Upper lobe of left lung (tissue), 6 donors: Measurements from ENCODE around the gene NUP153. TPM values are rescaled to one million over a fixed set of nuclear protein-coding genes. Genes with fewer than 3 reads are reported as not detected.
A peak's percentile ranks its signal among the peaks of the same experiment; 100 is the strongest.

ENCODE experiments used
- ATAC-seq, 2 donors: fragments of 200-7000 bp; cut with Tn5 transposase; one replicate each; pipeline ENCODE4 v1.9.1; 2022; ENCODE audit warnings: mild to moderate bottlenecking in 2 of 2, moderate library complexity in 2 of 2; ENCODE audit not compliant: low FRiP score in 2 of 2
- DNase-seq, 2 donors: peaks; one replicate each; pipeline ENCODE4 v3.0.0-alpha.2; 2019 to 2020
- H3K27ac ChIP-seq, 4 donors: fragments of 200-600 bp; sonication (generic); one replicate each; pipeline ENCODE4 v1.5.1; 2016 to 2019
- H3K27me3 ChIP-seq, 4 donors: fragments of 200-600 bp; sonication (generic); one replicate each; pipeline ENCODE4 v1.5.1; 2017 to 2019
- H3K36me3 ChIP-seq, 4 donors: fragments of 200-600 bp; sonication (generic); one replicate each; pipeline ENCODE4 v1.5.1; 2016 to 2019
- H3K4me1 ChIP-seq, 4 donors: fragments of 200-600 bp; sonication (generic); one replicate each; pipeline ENCODE4 v1.5.1; 2018 to 2019
- H3K4me3 ChIP-seq, 4 donors: fragments of 200-600 bp; sonication (generic); one replicate each; pipeline ENCODE4 v1.5.1; 2017 to 2019; ENCODE audit warnings: mild to moderate bottlenecking in 2 of 4, moderate library complexity in 1 of 4
- H3K9me3 ChIP-seq, 4 donors: fragments of 200-600 bp; sonication (generic); one replicate each; pipeline ENCODE4 v1.5.1; 2018 to 2019
- EP300 ChIP-seq, 4 donors: sonication (generic); formaldehyde crosslinking; IDR thresholded peaks; one replicate each; pipeline ENCODE4 v1.5.1; 2017; ENCODE audit warnings: antibody characterized with exemption in 4 of 4, control low read depth in 2 of 4
- POLR2A ChIP-seq, 4 donors: fragments of 450-650 bp; IDR thresholded peaks; one replicate each; pipeline ENCODE4 v1.5.1; 2016 to 2017; ENCODE audit warnings: antibody characterized with exemption in 4 of 4, mild to moderate bottlenecking in 2 of 4
- POLR2AphosphoS5 ChIP-seq, 2 donors: sonication (generic); formaldehyde crosslinking; IDR thresholded peaks; one replicate each; pipeline ENCODE4 v1.5.1; 2017; ENCODE audit warnings: antibody characterized with exemption in 2 of 2
- WGBS, 2 donors: methylation state at CpG; one replicate each; pipeline ENCODE4 v1.1.5; 2017 to 2018; 5-methylcytosine and 5-hydroxymethylcytosine counted together
- total RNA-seq, 6 donors: library from RNA; depleted of rRNA in 4 of 6; stranded (reverse); fragments of >200 nt in 4 of 6; gene quantifications; one replicate each; pipeline versions ENCODE4 v1.1.0 to v1.2.1, GENCODE V29; 2016 to 2021
- TF ChIP-seq, protein P1 (sequence below), 6 experiments: fragments of 450-650 bp in 4 of 6; fragments of 200-600 bp in 2 of 6; sonication (generic) in 2 of 6; IDR thresholded peaks; one replicate each; pipeline ENCODE4 v1.5.1; 2016 to 2019; ENCODE audit warnings: antibody characterized with exemption in 6 of 6
- donor health status: DM: no; HTN: no; CAD: no; lungs with moderate emphysema.
- donor health status: DM: no; HTN: yes; CAD: no; lungs with severe emphysema.

The NUP153 gene
- total RNA-seq, 6 donors from 2014 or later = 16.9 to 43.8 (median 29.0) TPM

DNA sequence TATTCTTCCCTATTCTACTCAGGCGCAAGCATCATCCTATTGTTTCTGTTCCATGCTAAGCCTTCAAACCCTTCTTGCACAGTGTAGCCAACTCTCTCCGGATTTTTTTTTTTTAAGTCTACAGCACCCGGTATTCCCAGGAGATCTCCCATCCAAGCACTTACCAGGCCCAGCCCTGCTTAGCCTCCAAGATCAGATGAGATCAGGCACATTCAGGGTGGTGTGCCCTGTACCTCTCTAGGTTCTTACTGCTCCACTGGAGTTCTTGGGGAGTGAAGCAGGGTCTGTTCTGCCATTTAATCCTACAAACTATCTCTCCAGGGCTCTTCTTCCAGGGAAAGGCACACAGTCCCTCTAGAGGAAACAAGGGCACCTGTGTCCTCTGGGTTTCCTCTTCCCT lies 14.9 kb upstream of the NUP153 start:
- no peak overlapping the region for H3K27ac ChIP-seq

DNA sequence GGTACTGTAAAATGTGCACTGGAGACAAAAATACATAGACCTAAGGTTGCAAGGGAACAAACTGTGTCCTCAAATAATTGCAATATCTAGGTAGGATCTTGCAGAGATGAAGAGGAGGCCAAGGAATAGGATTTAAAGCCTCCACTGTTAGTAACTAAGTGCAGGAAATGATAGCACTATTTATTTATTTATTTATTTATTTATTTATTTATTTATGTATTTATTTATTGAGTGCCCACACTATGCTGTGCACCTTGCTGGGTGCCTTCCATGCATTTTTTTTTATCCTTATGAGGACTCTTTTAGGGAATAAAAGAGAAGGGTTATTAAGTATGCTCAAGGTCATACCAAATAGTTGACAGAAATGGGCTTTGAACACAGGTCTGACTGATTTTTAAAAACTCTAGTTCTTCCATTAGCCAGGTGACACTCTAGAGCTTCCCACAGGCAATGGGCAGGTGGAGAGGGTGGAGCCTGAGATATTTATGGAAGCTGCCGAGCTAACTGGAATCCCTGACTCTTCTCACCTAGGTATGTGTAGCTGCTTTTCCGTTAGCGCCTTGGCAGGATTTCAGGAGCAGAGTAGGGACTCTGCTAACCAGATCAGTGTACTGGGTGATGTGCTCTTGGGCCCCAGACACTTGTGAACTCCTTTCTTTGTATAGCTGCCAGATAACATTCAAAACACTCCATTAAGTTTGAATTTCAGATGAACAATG lies 12.8 kb upstream of the NUP153 start:
- Histone ChIP-seq H3K4me1 (peaks cover 0 to 5% (median 0%) of the 10 kb centered on the region in 4 donors), H3K27ac (no peak overlapping the region), H3K27me3 (no peaks in the 10 kb centered on the region), H3K4me3 (no peak overlapping the region), H3K36me3 (no peaks in the 10 kb centered on the region), H3K9me3 (no peaks in the 10 kb centered on the region)
- WGBS, 2 donors = 59 to 62% methylated on average over 3 of the region's 3 CpGs
- no peak for TF ChIP-seq POLR2A (IDR thresholded peaks at IDR 0.05)
- TF ChIP-seq, protein P1, sequence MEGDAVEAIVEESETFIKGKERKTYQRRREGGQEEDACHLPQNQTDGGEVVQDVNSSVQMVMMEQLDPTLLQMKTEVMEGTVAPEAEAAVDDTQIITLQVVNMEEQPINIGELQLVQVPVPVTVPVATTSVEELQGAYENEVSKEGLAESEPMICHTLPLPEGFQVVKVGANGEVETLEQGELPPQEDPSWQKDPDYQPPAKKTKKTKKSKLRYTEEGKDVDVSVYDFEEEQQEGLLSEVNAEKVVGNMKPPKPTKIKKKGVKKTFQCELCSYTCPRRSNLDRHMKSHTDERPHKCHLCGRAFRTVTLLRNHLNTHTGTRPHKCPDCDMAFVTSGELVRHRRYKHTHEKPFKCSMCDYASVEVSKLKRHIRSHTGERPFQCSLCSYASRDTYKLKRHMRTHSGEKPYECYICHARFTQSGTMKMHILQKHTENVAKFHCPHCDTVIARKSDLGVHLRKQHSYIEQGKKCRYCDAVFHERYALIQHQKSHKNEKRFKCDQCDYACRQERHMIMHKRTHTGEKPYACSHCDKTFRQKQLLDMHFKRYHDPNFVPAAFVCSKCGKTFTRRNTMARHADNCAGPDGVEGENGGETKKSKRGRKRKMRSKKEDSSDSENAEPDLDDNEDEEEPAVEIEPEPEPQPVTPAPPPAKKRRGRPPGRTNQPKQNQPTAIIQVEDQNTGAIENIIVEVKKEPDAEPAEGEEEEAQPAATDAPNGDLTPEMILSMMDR (IDR thresholded peaks at IDR 0.05) = no peak
- ATAC-seq (no peak), DNase-seq (no peak)

More for the DNA sequence above, 14.9 kb upstream of the NUP153 start:
- H3K9me3 ChIP-seq = no peaks in the 10 kb centered on the region
- H3K27me3 ChIP-seq = no peaks in the 10 kb centered on the region
- TF ChIP-seq, protein P1 (IDR thresholded peaks at IDR 0.05) = no peak
- TF ChIP-seq EP300 (IDR thresholded peaks at IDR 0.05) (no peak), POLR2A (IDR thresholded peaks at IDR 0.05) (no peak), POLR2AphosphoS5 (IDR thresholded peaks at IDR 0.05) (no peak)
- H3K36me3 ChIP-seq = no peaks in the 10 kb centered on the region
- 65 to 75% methylated on average over 3 of the region's 3 CpGs for WGBS, 2 donors
- ATAC-seq = no peak
- H3K4me3 ChIP-seq = no peak overlapping the region
- no peaks in the 10 kb centered on the region for H3K4me1 ChIP-seq
- no peak for DNase-seq

DNA sequence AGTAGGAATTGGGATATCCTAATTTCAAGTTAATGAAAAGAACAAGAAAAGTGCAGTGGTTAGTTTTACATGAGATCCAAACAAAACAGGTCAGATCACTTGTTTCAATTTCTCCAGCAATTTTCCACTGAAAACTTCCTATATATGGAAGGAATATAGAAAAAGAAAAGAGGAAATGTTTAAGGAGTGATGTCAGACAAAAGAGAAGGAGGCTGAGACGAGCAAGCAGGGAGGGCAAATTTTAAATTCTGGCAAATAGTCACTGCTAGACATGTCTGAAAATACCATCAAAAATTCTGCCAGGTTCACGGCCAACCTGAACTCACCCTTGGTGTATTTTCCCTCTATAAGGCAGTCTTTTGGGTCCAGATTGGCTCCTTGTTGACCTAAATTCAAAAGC lies 9.5 kb upstream of the NUP153 start:
- no peak for ATAC-seq
- WGBS, 2 donors = 50 to 54% methylated on average over 2 of the region's 2 CpGs

DNA sequence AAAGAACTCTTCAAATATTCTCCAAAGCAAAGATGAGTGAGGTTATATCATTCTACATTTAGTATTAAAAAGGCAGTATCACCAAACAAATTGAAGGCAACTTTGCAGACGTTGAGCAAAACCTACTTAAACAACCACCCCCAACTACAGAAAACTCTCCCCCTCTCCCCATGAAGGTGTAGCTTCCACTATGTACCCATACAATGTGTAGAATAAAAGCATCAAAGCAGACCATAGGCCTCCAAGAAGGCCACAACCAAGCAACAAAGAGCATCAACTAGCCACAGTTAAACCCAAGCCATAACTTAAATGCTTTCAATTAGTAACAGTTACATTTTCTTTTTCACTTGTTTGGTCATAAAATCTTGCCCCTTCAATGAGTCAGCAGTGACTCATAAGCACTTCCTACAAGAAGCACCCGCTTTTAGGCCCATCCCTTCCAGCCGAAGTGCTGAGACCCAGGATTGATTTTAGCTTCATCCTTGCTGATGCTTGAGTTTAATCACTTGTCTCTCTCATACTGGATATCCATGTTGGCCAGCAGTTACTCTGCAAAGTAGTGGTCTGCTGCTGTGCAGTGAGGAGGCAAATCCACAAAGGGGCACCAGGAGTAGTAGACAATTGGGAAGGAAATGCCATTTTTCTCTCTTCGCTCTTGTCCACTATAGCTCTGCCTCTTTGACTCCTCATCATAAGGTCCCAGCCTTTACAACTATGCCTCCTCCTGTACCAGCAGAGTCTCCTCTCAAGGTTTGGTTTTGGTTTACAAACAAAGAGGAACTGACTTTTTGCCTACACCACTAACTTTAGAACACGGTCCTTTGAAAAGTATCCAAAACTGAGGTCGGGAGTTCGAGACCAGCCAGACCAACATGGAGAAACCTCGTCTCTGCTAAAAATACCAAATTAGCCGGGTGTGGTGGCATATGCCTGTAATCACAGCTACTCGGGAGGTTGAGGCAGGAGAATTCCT lies 8.4 kb upstream of the NUP153 start:
- Histone ChIP-seq H3K27me3 (no peaks in the 10 kb centered on the region), H3K9me3 (no peaks in the 10 kb centered on the region), H3K27ac (no peak overlapping the region), H3K36me3 (no peaks in the 10 kb centered on the region), H3K4me3 (no peak overlapping the region), H3K4me1 (peaks cover 0 to 5% (median 0%) of the 10 kb centered on the region in 4 donors)
- TF ChIP-seq EP300 (IDR thresholded peaks at IDR 0.05) = no peak
- no peak for TF ChIP-seq POLR2A (IDR thresholded peaks at IDR 0.05)
- no peak for TF ChIP-seq POLR2AphosphoS5 (IDR thresholded peaks at IDR 0.05)
- TF ChIP-seq, protein P1 (IDR thresholded peaks at IDR 0.05) = no peak
- 65 to 67% methylated on average over 10 of the region's 10 CpGs for WGBS, 2 donors
- ATAC-seq = peak in 1 of 2 donors; percentile 81
- peak in 1 of 2 donors; percentile 42 for DNase-seq

More for the DNA sequence above, 9.5 kb upstream of the NUP153 start:
- Histone ChIP-seq H3K4me1 (peaks cover 0 to 5% (median 0%) of the 10 kb centered on the region in 4 donors), H3K36me3 (no peaks in the 10 kb centered on the region), H3K4me3 (no peak overlapping the region), H3K27ac (no peak overlapping the region), H3K9me3 (no peaks in the 10 kb centered on the region), H3K27me3 (no peaks in the 10 kb centered on the region)
- TF ChIP-seq EP300 (IDR thresholded peaks at IDR 0.05) (no peak), POLR2A (IDR thresholded peaks at IDR 0.05) (no peak), POLR2AphosphoS5 (IDR thresholded peaks at IDR 0.05) (no peak)
- TF ChIP-seq, protein P1 (IDR thresholded peaks at IDR 0.05) = no peak
- no peak for DNase-seq
